Nucleus accumbens (tissue), 56 donors: ENCODE results near the gene MT1A.
A peak's percentile ranks its signal among the peaks of the same experiment; 100 is the strongest.

Experiments used
- DNase-seq, 56 donors: peaks; one replicate each; lab custom pipeline; 2025; lab: John Stamatoyannopoulos, UW

MT1A gene

DNA sequence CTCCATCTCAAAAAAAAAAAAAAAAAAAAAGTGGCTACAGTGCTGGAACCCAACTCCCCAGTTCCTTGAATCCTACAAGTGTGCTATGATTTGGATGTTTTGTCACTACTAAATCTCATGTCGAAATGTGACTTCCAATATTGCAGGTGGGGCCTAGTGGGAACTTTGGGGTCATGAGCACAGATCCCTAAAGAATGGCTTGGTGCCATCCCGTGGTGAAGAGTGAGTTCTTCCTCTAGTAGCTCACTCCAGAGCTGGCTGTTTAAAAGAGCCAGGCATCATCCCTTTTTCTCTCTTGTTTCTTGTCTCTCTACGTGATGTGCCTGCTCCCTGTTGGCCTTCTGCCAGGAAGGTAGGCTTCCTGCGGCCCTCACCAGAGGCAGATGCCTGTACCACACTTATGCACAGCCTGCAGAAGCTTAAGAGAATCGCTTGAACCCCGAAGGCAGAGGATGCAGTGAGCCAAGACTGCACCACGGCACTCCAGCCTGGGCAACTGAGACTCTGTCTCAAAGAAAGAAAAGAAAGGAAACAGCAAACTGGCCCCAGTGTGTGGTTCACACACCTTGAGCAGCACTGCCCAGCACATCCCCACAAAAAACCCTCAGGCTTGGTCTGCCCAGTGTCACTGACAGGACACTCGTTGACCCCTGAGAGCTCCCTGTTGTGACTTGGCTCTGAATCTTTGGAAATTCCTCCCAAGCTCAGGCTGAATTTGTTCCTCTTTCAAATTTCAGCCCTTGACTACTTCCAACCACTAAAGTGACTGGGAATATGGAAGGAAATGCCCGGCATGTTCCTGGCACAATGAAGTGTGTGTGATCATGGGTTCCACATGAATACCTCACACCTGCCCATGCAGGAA is 9.7 kb upstream of the MT1A start:
- DNase-seq: no peak

DNA sequence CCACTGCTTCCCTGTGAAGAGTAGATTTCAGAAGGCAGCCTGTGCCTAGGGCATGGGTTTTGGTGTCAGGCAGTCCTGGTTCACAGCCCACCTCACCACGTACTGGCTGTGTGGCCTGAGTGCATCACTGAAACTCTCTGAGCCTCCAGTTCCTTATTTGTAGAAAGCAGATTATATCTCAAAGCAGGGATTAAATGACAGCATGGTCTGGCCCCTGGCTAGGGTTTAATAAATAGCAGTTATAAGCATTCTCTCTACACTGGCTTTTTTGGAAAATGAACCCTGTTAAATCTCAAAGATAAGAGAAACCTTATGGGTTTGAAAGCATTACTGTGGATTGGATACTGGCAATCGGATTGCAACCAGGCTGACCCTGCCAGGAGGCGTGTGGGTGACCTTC is 8.9 kb upstream of the MT1A start:
- no peak for DNase-seq

DNA sequence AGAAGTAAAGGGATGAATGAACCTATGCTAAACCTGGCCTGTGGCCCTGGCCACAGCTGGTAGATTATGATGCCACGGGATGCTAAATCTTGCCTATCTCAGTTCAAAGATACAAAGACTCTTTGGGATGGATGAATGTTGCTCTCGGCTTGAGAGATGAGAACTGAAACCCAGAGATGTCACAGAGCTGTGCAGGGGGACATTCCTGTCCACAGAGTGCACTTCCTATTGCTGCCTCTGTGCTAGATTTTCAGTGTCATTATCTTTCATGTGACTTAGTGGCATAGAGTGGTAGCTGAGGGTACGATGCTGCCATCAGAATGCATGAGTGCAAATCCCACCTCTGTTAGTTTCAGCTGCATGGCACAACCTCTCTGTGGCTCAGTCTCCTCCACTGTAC is 8.3 kb upstream of the MT1A start:
- no peak for DNase-seq

DNA sequence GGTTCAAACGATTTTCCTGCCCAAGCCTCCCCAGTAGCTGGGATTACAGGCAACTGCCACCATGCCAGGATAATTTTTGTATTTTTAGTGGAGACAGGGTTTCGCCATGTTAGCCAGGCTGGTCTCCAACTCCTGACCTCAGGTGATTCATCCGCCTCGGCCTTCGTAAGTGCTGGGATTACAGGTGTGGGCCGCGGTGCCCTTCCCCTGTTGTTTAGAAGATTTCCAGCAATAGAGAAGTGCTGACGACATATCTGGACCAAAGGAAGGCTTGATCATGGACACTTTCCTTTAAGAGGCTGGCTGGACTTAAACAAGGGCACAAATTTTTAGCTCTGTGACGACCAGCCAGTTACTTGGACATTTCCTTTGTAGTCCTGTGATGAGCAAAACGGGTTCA is 7.3 kb upstream of the MT1A start:
- no peak for DNase-seq

DNA sequence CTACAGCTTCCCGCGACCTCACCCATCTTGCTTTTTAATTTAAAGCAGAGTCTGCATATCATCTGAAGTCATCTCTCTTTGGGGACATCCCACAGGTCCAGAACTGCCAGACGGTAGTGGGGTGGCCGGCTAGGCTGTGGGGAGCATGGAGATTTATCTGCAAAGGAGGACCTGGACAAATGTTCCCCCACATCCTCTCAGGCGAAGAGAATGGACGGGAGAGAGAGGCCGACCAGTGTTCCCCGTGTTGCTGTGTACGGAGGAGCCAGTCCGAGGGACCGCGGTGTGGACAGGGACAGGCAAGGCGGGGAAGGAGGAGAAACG is 6.7 kb upstream of the MT1A start:
- DNase-seq: peak in 1 of 56 donors; percentile 46

DNA sequence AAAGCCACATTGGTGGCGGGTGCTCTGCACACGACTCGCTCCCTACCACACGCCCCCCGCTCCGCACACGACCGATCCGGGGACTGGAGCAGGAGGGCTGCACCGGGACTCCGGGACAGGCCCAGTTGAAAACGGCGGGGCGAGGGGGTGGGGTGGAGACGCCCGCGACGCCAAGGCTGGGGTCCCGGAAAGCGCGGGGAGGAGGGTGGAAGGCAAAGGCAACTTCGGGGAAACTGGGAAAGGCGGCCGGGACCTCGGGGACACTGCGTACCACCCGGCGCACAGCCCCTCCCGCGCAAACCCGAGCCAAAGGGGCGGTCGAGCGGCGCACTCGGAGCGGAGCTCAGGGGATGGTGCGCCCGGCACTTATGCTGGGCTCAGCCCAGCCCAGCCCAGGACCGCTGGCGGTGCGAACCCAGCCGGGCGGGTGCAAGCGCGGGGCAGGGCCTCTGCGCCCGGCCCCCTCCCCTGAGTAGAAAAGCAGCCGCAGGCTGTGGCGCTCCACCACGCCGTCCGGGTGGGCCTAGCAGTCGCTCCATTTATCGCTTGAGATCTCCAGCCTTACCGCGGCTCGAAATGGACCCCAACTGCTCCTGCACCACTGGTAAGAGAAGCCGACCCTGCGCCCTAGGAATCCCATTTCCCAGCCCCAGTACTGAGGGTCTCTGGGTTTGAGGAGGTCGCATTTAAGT is 6.2 kb upstream of the MT1A start, which contains the start of gene MT1M:
MT1M (plus strand) TSS at position 504 of the 692 bp plus-strand sequence; CDS start at position 577, 73 bp downstream.
- DNase-seq: peak in 37 of 56 donors; percentile 19 to 77 (median 49)

DNA sequence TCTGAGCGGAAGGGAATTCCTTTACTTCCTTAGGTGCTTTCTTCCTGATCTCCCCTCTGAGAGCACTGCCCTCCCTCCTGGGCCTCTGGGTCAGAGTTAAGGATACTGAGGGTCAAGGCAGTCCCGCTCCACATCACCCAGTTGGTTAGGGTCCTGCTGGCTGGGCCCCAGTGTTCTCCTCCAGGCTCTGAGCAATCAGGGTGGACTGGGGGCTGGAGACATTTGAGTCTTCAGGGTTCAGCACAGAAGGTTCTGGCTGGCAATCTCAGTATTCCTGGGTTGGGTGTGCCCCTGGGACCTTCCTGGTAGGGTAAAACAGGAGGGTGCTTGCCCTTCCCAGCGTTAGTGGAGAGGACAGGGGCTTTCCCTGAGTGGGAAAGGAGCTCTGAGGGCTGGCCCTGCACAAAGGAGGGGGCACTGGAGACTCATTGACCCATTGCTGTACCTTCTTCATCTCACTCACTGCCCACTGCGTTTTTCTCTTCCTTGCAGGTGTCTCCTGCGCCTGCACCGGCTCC is 5.6 kb upstream of the MT1A start:
- no peak for DNase-seq

DNA sequence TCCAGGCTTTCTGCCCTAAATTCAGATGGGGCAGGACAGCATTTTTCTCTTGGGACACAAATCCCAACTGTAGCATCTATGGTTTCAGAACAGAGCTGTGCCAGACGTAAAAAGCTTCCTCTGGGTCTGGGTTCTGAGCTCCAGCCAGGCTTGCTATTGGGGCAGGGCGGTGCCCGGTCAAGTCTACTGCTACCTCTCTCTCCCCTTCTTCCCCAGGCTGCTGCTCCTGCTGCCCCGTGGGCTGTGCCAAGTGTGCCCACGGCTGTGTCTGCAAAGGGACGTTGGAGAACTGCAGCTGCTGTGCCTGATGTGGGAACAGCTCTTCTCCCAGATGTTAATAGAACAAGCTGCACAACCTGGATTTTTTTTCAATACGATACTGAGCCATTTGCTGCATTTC is 4.9 kb upstream of the MT1A start:
- no peak for DNase-seq

DNA sequence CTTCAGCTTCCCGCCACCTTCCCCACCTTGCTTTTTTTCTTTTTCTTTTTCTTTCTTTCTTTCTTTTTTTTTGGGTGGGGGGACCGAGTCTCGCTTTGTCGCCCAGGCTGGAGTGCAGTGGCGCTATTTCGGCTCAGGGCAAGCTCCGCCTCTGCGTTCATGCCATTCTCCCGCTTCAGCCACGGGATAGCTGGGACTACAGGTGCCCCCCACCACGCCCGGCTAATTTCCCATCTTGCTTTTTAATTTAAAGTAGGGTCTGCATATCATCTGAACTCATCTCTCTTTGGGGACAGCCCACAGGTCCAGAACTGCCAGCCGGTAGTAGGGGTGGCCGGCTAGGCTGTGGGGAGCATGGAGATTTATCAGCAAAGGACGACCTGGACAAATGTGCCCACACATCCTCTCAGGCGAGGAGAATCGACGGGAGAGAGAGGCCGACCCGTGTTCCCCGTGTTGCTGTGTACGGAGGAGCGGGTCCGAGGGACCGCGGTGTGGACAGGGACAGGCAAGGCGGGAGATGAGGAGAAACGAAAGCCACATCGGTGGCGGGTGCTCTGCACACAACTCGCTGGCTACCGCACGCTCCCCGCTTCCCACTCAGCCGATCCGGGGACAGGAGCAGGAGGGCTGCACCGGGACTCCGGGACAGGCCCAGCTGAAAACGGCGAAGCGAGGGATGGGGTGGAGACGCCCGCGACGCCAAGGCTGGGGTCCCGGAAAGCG is 3.6 kb upstream of the MT1A start:
- no peak for DNase-seq

DNA sequence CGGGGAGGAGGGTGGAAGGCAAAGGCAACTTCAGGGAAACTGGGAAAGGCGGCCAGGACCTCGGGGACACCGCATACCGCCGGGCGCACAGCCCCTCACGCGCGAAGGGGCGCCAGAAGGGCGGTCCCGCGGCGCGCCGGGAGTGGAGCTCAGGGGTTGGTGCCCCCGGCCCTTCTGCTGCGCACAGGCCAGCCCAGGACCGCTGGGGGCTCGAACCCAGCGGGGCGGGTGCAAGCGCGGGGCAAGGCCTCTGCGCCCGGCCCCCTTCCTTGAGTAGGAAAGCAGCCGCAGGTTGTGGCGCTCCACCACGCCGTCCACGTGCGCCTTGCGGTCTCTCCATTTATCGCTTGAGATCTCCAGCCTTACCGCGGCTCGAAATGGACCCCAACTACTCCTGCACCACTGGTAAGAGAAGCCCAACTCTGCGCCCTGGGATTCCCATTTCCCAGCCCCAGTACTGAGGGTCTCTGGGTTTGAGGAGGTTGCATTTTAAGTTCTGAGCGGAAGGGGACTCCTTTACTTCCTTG is 3.0 kb upstream of the MT1A start:
- no peak for DNase-seq

DNA sequence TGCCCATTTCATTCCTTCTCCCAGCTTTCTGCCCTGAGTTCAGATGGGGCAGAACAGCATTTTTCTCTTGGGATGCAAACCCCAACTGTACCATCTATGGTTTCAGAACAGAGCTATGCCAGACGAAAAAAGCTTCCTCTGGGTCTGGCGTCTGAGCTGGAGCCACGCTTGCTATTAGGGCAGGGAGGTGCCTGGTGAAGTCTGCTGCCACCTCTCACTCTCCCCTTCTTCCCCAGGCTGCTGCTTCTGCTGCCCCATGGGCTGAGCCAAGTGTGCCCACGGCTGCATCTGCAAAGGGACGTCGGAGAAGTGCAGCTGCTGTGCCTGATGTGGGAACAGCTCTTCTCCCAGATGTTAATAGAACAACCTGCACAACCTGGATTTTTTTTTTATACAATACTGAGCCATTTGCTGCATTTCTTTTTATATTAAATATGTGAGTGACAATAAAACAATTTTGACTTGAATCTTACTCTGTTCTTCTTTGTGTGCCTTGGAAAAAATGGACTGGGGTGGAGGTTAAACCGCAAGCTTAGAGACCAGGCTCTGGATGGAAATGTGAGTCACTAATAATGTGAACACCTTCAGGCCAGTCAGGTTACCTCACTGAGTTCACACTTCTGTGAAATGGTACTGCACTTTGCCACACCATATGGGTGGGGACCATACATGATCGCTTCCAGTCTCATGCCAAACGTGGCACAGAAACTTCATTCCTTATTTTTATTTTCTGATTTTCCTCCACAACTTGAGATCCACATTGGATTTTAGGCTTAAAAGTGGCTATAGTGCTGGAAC is 1.7 kb upstream of the MT1A start:
- no peak for DNase-seq

DNA sequence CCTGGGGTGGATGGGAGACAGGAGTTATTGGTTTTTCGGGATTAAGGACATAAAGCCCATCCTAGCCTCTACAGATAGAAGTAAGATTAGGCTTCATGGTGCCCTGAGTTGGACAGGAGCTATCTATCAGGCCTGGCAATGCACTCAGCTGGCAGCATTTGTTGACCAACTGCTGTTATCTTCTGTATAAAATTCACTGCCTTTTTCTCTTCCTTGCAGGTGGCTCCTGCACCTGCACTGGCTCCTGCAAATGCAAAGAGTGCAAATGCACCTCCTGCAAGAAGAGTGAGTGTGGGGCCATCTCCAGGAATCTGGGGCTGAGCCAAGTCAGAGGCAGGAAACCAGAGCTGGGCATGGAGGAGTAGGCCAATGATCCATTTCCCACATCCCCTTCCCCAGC is 579 bp downstream of the MT1A start:
- DNase-seq: no peak

DNA sequence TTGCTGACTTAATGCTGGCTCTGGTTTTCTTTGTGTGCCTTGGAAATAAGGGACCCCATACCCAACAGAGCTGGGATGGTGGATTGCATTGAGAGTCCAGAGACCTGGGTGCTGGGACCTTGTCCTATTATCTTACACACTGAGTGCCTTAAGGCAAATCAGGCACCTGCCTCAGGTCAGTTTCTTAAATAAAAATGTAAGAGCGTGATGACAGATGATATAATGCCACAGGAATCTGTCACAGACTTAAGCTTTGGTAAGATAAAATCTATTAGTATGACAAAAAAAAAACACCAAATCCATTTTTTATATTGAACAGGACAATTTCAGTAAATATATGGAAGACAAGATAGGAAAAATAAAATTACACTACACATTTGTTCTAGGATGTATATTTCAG is 1.6 kb downstream of the MT1A start:
- no peak for DNase-seq

DNA sequence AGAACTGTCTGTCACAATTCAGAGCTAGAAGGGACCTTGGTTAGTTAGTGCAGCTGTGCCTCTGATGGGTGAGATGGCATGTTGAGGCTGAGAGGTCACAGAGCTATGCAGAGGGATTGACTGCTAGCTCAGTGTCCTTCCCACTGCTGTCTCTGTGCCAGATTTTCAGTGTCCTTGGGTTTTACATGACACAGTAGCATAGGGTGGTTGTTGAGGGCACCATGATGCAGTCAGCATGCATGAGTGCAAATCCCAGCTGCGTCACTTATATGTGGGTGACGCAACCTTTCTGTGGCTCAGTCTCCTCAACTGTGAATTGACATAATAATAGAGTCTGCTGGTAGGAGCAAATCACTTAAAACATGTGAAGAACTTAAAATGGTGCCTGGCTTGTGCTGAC is 2.7 kb downstream of the MT1A start:
- no peak for DNase-seq

DNA sequence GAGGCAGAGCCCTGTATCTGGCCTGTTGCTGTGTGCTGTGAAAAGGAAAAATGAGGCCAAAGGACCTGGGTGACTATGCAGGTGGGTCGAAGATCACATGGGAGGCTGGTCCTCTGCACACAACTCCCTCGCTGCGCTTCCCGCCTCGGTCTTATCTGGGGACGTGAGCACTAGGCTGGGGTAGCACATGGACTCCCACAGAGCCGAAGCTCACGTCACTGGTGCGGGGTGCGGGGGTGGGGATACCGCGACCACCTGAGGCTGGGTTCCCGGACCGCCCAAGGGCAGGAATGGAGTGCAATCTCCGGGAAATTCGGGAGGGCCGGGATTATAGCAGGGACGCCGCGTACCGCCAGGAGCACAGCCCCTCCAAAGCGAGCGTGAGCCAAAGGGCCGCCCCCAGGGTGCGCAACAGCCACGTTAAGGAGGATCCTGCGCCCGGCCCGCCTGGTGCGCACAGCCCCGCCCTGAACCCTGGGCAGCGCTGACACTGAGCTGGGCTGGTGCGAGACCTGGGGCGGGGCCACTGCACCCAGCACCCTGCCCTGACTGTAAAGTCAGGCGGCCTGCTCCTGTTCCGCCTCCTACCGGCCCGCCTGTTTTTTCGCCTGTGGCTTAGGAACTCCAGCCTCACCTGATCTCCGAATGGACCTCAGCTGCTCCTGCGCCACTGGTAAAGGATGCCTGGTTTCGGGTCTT is 4.8 kb downstream of the MT1A start:
- DNase-seq: peak in 7 of 56 donors; percentile 8 to 61 (median 38)

DNA sequence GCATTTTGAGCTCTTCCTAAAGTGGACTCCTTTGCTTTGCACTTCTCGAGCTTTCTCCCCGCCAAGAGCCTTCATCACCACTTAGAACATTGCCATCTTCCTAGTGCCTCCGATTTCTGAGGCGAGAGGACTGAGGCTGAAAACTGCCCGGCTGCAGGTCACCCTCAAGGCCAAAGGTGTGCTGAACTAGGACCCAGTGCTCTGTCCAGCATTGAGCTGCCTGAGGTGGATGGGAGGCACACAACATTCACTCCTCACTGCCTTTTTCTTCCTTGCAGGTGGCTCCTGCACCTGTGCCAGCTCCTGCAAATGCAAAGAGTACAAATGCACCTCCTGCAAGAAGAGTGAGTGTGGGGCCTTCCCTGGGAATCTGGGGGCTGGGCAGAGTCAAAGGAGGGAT is 5.4 kb downstream of the MT1A start:
- no peak for DNase-seq

DNA sequence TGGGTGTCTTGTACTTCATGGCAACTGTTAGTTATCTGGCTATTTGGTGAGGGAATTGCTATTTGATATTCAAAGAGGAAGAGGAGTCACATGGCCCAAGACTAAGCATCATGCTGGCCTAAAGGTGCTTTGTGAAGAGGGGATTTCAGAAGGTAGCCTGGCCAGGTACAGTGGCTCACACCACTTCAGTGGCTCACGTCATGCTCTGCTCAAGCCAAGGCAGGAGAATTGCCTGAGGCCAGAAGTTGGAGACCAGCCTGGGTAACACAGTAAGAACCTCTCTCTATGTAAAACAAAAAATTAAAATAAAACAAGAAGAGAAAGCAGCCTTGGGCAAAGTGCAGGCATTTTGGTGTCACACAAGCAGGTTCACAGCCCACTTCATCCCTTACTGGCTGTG is 6.8 kb downstream of the MT1A start:
- no peak for DNase-seq

DNA sequence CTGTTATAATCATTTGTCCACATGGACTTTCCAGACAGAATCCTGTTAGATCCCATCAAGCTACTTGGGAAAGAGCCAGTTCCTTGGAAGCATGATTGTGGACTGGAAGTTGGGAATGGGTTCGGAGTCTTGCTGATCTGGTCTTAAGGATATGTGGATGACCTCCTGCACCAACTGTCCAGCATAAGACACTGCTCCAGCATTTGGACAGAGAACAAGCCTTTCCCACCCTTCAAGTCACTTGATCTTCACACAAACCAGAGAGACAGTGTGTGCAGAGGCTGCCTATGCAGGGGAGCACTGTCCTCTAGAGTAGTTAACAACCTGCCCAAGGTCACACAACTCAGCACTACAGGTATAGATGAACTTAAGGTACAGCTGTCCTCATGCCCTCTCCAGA is 7.4 kb downstream of the MT1A start:
- DNase-seq: no peak

DNA sequence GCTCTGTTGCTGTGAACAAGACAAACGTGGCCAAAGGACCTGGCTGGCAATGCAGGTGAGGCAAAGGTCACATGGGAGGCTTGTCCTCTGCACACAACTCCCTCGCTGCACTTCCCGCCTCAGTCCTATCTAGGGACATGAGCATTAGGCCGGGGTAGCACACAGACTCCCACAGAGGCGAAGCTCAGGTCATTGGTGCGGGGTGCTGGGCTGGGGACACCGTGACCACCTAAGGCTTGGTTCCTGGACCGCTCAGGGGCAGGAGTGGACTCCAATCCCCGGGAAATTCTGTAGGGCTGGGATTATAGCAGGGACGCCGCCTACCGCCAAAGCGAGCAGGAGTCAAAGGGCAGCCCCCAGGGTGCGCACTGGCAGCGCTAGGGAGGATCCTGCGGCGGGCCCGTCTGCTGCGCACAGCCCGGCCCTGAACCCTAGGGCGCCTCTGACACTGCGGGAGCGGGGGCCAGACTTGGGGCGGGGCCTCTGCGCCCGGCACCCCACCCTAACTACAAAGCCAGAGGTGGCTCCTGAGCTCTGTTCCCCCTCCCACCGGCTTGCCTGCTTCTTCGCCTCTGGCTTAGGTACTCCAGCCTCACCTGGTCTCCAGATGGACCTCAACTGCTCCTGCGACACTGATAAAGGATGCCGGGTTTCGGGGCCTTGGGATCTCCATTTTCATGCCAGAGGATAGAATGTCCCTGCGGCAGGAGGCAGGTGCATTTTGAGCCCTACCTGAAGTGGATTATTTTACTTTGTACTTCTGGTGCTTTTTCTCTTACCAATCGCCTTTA is 9.4 kb downstream of the MT1A start:
- DNase-seq: no peak
